Ishikawa (cell line): ENCODE results near the gene CEP112.

Source experiments
- EGR1 ChIP-seq: IDR thresholded peaks from 2 replicates; pipeline ENCODE4 v1.6.1; 2012
- EP300 ChIP-seq: IDR thresholded peaks from 2 replicates; pipeline ENCODE4 v1.6.1; 2012; ENCODE audit warnings: borderline replicate concordance
- TAF1 ChIP-seq: IDR thresholded peaks from 2 replicates; pipeline ENCODE4 v1.6.1; 2012; ENCODE audit warnings: low read depth, mild to moderate bottlenecking

DNA sequence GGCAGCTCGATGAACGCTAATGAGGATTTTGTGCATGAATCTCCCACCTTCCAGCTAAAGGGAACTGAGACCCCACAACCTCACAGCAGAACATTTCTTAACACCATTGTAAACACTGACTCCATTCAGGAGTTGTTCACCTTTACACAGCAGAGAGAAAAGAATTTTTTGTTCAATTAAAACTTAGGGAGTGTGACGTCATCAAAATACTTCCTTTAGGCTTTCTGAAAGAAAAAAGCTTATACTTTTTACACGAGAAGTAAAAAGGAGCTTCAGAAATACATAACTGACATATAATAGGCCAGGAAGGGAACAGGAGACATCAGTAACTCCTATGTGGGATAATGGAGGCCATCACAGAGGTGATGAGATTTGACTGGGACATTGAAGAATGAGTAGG is 532.4 kb downstream of the CEP112 start:
- TF ChIP-seq TAF1 (no peak), EGR1 (no peak), EP300 (no peak)
